Ishikawa (cell line): Measurements from ENCODE around the gene RGS5.

ENCODE experiments used
- EP300 ChIP-seq: IDR thresholded peaks from 2 replicates; pipeline ENCODE4 v1.6.1; 2012; ENCODE audit warnings: borderline replicate concordance
- YY1 ChIP-seq: IDR thresholded peaks from 2 replicates; pipeline ENCODE4 v1.6.1; 2012; ENCODE audit warnings: low read depth

DNA sequence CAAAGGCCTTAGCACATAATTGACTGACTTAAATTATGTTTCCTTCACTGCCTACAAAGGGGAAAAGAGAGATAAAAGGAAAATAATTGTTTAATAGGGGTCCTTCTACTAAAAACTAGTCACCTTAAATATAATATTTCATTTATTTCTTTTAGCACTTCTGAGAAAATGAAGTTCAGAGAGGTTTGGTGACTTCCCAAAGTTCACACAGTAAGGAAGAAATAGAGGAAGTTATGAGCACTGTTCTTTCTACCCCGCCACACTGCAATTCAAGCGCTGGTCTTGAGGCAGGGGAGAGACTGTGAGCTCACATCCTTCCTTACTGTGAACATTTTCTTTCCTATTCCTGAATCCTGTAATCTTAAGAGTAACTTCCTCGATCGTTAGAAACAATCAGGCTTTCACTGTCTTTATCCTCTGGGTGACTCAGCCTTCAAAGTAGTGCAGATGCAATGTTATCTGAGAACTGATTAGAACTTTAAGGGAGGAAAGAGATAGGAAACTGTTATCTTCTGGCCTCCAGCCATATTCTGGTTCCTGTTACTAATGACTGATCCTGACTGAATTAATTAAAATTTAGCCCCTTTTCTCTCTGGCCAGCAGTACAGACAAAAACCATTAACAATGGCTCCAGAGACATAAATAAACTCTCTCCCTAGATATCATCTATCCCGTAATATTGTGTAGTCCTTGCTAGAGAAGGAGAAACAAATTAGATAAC is 6.8 kb downstream of the RGS5 start:
- no peak for TF ChIP-seq EP300
- TF ChIP-seq YY1 = no peak
